Measurements from ENCODE around the gene RNF38.

The RNF38 gene

GRCh38 chr9:36423206-36423605 lies 23.1 kb upstream of the RNF38 start:
- TF ChIP-seq CSDC2 (CRISPR knock-in tag; IDR thresholded peaks at IDR 0.05) = no peak
- no peak for TF ChIP-seq PPARA (CRISPR knock-in tag; IDR thresholded peaks at IDR 0.05; ENCODE audit: borderline replicate concordance)
- no peak for TF ChIP-seq PATZ1 (CRISPR knock-in tag; IDR thresholded peaks at IDR 0.05; ENCODE audit: borderline replicate concordance)
- no peak for TF ChIP-seq CSRNP3 (CRISPR knock-in tag; IDR thresholded peaks at IDR 0.05)
- no peak for TF ChIP-seq OSR1 (CRISPR knock-in tag; IDR thresholded peaks at IDR 0.05)
- no peak for TF ChIP-seq CREB5 (CRISPR knock-in tag; IDR thresholded peaks at IDR 0.05; ENCODE audit: low read depth)
- TF ChIP-seq ISL1 (CRISPR knock-in tag; IDR thresholded peaks at IDR 0.05) = no peak
- TF ChIP-seq ZFP3 (CRISPR knock-in tag; IDR thresholded peaks at IDR 0.05) = no peak
- no peak for TF ChIP-seq ESRRG (CRISPR knock-in tag; IDR thresholded peaks at IDR 0.05)
- TF ChIP-seq RARB (CRISPR knock-in tag; IDR thresholded peaks at IDR 0.05) = no peak
- TF ChIP-seq TOX (CRISPR knock-in tag; IDR thresholded peaks at IDR 0.05; ENCODE audit: borderline replicate concordance) = no peak
- no peak for TF ChIP-seq POU6F1 (CRISPR knock-in tag; IDR thresholded peaks at IDR 0.05; ENCODE audit: borderline replicate concordance, low read depth)
- ATAC-seq = no peak

- no peak for ATAC-seq
- TF ChIP-seq ZNF70 (CRISPR knock-in tag; IDR thresholded peaks at IDR 0.05) (no peak), ISL1 (CRISPR knock-in tag; IDR thresholded peaks at IDR 0.05) (no peak), ZFP30 (CRISPR knock-in tag; IDR thresholded peaks at IDR 0.05) (no peak), ZC3H10 (CRISPR knock-in tag; IDR thresholded peaks at IDR 0.05) (no peak), PATZ1 (CRISPR knock-in tag; IDR thresholded peaks at IDR 0.05; ENCODE audit: borderline replicate concordance) (no peak), TOX (CRISPR knock-in tag; IDR thresholded peaks at IDR 0.05; ENCODE audit: borderline replicate concordance) (no peak), TSHZ2 (CRISPR knock-in tag; IDR thresholded peaks at IDR 0.05) (no peak), CSRNP3 (CRISPR knock-in tag; IDR thresholded peaks at IDR 0.05) (no peak)
Measured at GRCh38 chr9:36416890-36417289, 16.8 kb upstream of the RNF38 start.

Data from SK-N-SH treated with all-trans-retinoic acid at 6 μM for 48 hours (cell line).